A549 (cell line): ENCODE results near the gene CALHM1.

Experiments
- CEBPB ChIP-seq, 2 experiments: fragments of >200 bp in 1 of 2; sonication (Bioruptor Twin) in 1 of 2; formaldehyde crosslinking in 1 of 2; IDR thresholded peaks; 2 replicates each; pipeline ENCODE4 v1.6.1; 2012 to 2016
- CHD4 ChIP-seq: fragments of 200-600 bp; sonication (generic); IDR thresholded peaks from 2 replicates; pipeline ENCODE4 v1.6.1; 2016; ENCODE audit warnings: antibody characterized with exemption, mild to moderate bottlenecking, borderline replicate concordance
- EP300 ChIP-seq, 2 experiments: fragments of >200 bp; sonication (Bioruptor Twin); formaldehyde crosslinking; IDR thresholded peaks; 2 replicates in 1 of 2; 3 replicates in 1 of 2; pipeline ENCODE4 v1.6.1; 2016 to 2017
- GATA3 ChIP-seq: IDR thresholded peaks from 2 replicates; pipeline ENCODE4 v1.6.1; 2012; ENCODE audit warnings: borderline replicate concordance
- JUNB ChIP-seq: fragments of >200 bp; sonication (Bioruptor Twin); formaldehyde crosslinking; IDR thresholded peaks from 2 replicates; pipeline ENCODE4 v1.6.1; 2016
- RCOR1 ChIP-seq: fragments of 150-350 bp; IDR thresholded peaks from 2 replicates; pipeline ENCODE4 v1.6.1; 2014; ENCODE audit warnings: antibody characterized with exemption, low read length, low read depth
- TF ChIP-seq, protein P1 (sequence below): fragments of >200 bp; sonication (Bioruptor Twin); formaldehyde crosslinking; IDR thresholded peaks from 3 replicates; pipeline ENCODE4 v1.5.1; 2016
- TF ChIP-seq, protein P2 (sequence below): fragments of 200-600 bp; sonication (generic); IDR thresholded peaks from 2 replicates; pipeline ENCODE4 v1.6.1; 2016; ENCODE audit warnings: antibody characterized with exemption, mild to moderate bottlenecking, moderate library complexity

DNA sequence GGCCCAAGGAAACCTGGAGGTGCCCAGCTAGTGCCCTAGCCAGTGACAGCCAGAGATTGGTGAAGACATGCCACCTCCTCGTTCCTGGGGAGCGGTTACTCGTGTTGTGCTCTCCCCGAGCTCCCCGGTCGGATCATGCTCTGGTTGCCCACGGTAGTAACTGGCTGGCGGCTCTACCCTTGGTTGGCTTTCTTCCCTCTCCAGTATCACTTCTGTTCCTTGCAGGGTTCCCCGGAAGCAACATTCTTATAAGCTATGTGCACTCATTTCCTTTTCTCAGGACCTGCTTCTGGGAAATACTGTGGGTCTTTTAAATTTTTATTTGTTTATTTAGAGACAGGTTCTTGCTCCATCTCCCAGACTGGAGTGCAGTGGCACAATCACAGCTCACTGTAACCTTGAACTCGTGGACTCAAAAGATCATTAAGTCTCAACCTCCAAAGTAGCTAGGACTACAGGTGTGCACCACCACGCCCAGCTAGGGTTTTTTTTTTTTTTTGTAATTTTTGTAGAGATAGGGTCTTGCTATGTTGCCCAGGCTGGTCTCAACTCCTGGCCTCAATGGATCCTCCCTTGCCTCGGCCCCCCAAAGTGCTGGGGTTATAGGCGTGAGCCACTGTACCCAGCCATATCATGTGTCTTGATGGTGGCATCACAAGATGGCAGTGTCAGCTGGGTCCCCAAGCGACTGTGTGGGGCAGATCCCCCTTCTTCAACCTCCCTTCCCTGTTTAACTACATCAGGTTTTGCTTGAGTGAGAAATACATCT, 6.9 kb upstream of the CALHM1 start:
- TF ChIP-seq CHD4 (no peak), JUNB (no peak), EP300 (IDR thresholded peaks at IDR 0.05) (no peak), RCOR1 (no peak), GATA3 (no peak), CEBPB (IDR thresholded peaks at IDR 0.05) (no peak)
- TF ChIP-seq, protein P1, sequence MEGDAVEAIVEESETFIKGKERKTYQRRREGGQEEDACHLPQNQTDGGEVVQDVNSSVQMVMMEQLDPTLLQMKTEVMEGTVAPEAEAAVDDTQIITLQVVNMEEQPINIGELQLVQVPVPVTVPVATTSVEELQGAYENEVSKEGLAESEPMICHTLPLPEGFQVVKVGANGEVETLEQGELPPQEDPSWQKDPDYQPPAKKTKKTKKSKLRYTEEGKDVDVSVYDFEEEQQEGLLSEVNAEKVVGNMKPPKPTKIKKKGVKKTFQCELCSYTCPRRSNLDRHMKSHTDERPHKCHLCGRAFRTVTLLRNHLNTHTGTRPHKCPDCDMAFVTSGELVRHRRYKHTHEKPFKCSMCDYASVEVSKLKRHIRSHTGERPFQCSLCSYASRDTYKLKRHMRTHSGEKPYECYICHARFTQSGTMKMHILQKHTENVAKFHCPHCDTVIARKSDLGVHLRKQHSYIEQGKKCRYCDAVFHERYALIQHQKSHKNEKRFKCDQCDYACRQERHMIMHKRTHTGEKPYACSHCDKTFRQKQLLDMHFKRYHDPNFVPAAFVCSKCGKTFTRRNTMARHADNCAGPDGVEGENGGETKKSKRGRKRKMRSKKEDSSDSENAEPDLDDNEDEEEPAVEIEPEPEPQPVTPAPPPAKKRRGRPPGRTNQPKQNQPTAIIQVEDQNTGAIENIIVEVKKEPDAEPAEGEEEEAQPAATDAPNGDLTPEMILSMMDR: no peak
- TF ChIP-seq, protein P2, sequence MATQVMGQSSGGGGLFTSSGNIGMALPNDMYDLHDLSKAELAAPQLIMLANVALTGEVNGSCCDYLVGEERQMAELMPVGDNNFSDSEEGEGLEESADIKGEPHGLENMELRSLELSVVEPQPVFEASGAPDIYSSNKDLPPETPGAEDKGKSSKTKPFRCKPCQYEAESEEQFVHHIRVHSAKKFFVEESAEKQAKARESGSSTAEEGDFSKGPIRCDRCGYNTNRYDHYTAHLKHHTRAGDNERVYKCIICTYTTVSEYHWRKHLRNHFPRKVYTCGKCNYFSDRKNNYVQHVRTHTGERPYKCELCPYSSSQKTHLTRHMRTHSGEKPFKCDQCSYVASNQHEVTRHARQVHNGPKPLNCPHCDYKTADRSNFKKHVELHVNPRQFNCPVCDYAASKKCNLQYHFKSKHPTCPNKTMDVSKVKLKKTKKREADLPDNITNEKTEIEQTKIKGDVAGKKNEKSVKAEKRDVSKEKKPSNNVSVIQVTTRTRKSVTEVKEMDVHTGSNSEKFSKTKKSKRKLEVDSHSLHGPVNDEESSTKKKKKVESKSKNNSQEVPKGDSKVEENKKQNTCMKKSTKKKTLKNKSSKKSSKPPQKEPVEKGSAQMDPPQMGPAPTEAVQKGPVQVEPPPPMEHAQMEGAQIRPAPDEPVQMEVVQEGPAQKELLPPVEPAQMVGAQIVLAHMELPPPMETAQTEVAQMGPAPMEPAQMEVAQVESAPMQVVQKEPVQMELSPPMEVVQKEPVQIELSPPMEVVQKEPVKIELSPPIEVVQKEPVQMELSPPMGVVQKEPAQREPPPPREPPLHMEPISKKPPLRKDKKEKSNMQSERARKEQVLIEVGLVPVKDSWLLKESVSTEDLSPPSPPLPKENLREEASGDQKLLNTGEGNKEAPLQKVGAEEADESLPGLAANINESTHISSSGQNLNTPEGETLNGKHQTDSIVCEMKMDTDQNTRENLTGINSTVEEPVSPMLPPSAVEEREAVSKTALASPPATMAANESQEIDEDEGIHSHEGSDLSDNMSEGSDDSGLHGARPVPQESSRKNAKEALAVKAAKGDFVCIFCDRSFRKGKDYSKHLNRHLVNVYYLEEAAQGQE: no peak
